ENCODE data around the gene EDA. TPM values are rescaled to one million over a fixed set of nuclear protein-coding genes. Genes with fewer than 3 reads are reported as not detected.

Gene EDA
- total and polyA plus RNA-seq, 2 donors (not counting 1 experiment from before 2014, with no cell fraction given) = 0.04 to 1.2 TPM

DNA sequence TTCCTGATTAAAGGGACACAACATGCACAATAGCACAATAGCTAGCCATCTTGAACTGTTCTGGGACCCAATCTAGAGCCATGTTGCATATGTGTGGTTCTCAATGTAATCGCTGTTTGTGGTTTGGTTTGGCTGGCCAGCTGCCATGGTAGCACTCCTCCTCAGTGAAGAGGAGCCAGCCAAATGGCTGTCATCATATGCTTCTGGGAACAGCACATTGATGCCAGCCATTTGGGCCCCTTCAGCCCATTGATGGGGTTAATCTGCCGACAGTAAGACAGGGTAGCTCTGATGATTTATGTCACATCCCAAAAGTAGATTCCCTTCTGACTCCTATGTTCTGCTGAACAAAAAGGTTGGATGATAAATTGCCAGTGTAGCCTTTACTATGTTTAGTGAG is 385.4 kb downstream of the EDA start:
- H3K36me3 ChIP-seq (replicated peaks in 1 of 2; ENCODE audit: control extremely low read depth in 1 of 2, control insufficient read depth in 1 of 2, extremely low read depth in 1 of 2, insufficient read depth in 2 of 2, low read length in 1 of 2) = no peaks in the 10 kb centered on the region
- no peaks in the 10 kb centered on the region for H4K20me1 ChIP-seq (ENCODE audit: control insufficient read depth, insufficient read depth, low read length, poor library complexity, severe bottlenecking)
- no peak overlapping the region for H3K27ac ChIP-seq (ENCODE audit: low read length in 2 of 2)
- DNase-seq = no peak
- ATAC-seq (ENCODE audit: low read depth) = no peak
- H2AFZ ChIP-seq (ENCODE audit: insufficient read depth, low read depth, low read length, poor library complexity, severe bottlenecking) = no peak overlapping the region
- no peak overlapping the region for H3K27ac Mint-ChIP-seq
- H3K9ac ChIP-seq (ENCODE audit: low read length) = no peak overlapping the region
- no peak overlapping the region for H3K4me3 ChIP-seq (ENCODE audit: control extremely low read depth in 1 of 5, extremely low read depth in 1 of 5, insufficient read depth in 1 of 5, low read depth in 2 of 5, low read length in 4 of 5)
- no peaks in the 10 kb centered on the region for H3K9me3 ChIP-seq (ENCODE audit: control extremely low read depth in 1 of 3, control insufficient read depth in 2 of 3, insufficient read depth in 1 of 3, low read length in 2 of 3)
- intact Hi-C loops (cut with micrococcal nuclease) = no loop called here
- no peak overlapping the region for H3K4me3 Mint-ChIP-seq
- WGBS (ENCODE audit: insufficient coverage) = no CpG with 5 or more reads among the region's 2 CpGs
- CTCF ChIA-PET = no interaction called here
- H3K4me1 Mint-ChIP-seq = no peaks in the 10 kb centered on the region
- no peaks in the 10 kb centered on the region for H3K4me1 ChIP-seq (ENCODE audit: control insufficient read depth in 2 of 2, insufficient read depth in 2 of 2, low read length in 2 of 2)
- POLR2A ChIA-PET = no interaction called here
- TF ChIP-seq EZH2 (IDR thresholded peaks at IDR 0.05; ENCODE audit: borderline replicate concordance, insufficient read depth, low read depth, low read length, poor library complexity, severe bottlenecking) = no peak
- TF ChIP-seq, protein P1, sequence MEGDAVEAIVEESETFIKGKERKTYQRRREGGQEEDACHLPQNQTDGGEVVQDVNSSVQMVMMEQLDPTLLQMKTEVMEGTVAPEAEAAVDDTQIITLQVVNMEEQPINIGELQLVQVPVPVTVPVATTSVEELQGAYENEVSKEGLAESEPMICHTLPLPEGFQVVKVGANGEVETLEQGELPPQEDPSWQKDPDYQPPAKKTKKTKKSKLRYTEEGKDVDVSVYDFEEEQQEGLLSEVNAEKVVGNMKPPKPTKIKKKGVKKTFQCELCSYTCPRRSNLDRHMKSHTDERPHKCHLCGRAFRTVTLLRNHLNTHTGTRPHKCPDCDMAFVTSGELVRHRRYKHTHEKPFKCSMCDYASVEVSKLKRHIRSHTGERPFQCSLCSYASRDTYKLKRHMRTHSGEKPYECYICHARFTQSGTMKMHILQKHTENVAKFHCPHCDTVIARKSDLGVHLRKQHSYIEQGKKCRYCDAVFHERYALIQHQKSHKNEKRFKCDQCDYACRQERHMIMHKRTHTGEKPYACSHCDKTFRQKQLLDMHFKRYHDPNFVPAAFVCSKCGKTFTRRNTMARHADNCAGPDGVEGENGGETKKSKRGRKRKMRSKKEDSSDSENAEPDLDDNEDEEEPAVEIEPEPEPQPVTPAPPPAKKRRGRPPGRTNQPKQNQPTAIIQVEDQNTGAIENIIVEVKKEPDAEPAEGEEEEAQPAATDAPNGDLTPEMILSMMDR (IDR thresholded peaks at IDR 0.05) = no peak
- no peaks in the 10 kb centered on the region for H3K9me3 Mint-ChIP-seq (ENCODE audit: insufficient read depth)
- H3K4me2 ChIP-seq (replicated peaks; ENCODE audit: low read depth, low read length, poor library complexity, severe bottlenecking) = no peak overlapping the region
- H3K27me3 ChIP-seq (replicated peaks in 1 of 4; ENCODE audit: control extremely low read depth in 1 of 4, control insufficient read depth in 3 of 4, insufficient read depth in 4 of 4, low read length in 3 of 4) = no peaks in the 10 kb centered on the region
- no peaks in the 10 kb centered on the region for H3K27me3 Mint-ChIP-seq
- no peaks in the 10 kb centered on the region for H3K79me2 ChIP-seq (ENCODE audit: control insufficient read depth, insufficient read depth, low read length)

DNA sequence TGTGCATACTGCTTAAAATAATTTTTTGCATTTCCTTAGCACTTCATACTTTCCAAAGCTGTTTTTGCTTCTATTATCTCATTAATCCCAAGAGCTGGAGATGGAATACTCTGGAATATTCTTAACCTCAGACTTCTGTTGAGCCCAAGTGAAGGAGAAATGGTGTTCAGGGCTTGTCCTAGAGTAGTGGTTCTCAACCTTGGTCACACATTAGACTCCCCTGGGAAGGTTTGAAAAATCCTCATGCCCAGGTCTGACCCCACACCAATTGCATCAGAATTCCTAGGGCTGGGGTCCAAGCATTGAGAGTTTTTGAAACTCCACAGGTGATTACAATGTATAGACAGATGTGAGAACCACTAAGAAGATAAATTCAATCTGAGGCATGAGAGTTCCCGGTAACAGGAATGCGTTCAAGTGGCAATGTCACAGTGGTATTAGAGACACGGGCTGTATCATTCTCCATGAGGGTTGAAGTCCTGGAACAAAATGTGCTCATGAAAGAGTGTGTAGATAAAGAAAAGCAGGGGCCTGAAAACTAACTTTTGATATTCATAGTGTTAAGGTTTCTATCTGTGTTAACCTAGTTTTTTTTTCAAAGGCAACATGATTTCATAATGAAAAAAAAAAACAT is 385.9 kb downstream of the EDA start:
- H3K27ac ChIP-seq (ENCODE audit: low read length in 2 of 2) = no peak overlapping the region
- ChIA-PET POLR2A (no interaction called here), CTCF (no interaction called here)
- no peak overlapping the region for H2AFZ ChIP-seq (ENCODE audit: insufficient read depth, low read depth, low read length, poor library complexity, severe bottlenecking)
- Mint-ChIP-seq H3K9me3 (ENCODE audit: insufficient read depth) (no peaks in the 10 kb centered on the region), H3K27ac (no peak overlapping the region), H3K4me3 (no peak overlapping the region), H3K27me3 (no peaks in the 10 kb centered on the region), H3K4me1 (no peaks in the 10 kb centered on the region)
- ATAC-seq (ENCODE audit: low read depth) (no peak), DNase-seq (no peak)
- H3K4me1 ChIP-seq (ENCODE audit: control insufficient read depth in 2 of 2, insufficient read depth in 2 of 2, low read length in 2 of 2) = no peaks in the 10 kb centered on the region
- no peak overlapping the region for H3K4me3 ChIP-seq (ENCODE audit: control extremely low read depth in 1 of 5, extremely low read depth in 1 of 5, insufficient read depth in 1 of 5, low read depth in 2 of 5, low read length in 4 of 5)
- no peaks in the 10 kb centered on the region for H3K9me3 ChIP-seq (ENCODE audit: control extremely low read depth in 1 of 3, control insufficient read depth in 2 of 3, insufficient read depth in 1 of 3, low read length in 2 of 3)
- intact Hi-C loops (cut with micrococcal nuclease) = no loop called here
- no peaks in the 10 kb centered on the region for H3K27me3 ChIP-seq (replicated peaks in 1 of 4; ENCODE audit: control extremely low read depth in 1 of 4, control insufficient read depth in 3 of 4, insufficient read depth in 4 of 4, low read length in 3 of 4)
- no peaks in the 10 kb centered on the region for H3K36me3 ChIP-seq (replicated peaks in 1 of 2; ENCODE audit: control extremely low read depth in 1 of 2, control insufficient read depth in 1 of 2, extremely low read depth in 1 of 2, insufficient read depth in 2 of 2, low read length in 1 of 2)
- no peaks in the 10 kb centered on the region for H4K20me1 ChIP-seq (ENCODE audit: control insufficient read depth, insufficient read depth, low read length, poor library complexity, severe bottlenecking)
- WGBS (ENCODE audit: insufficient coverage) = 100% methylated on average over 1 of the region's 3 CpGs
- TF ChIP-seq, protein P1 (IDR thresholded peaks at IDR 0.05) = no peak
- no peak for TF ChIP-seq EZH2 (IDR thresholded peaks at IDR 0.05; ENCODE audit: borderline replicate concordance, insufficient read depth, low read depth, low read length, poor library complexity, severe bottlenecking)
- H3K9ac ChIP-seq (ENCODE audit: low read length) = no peak overlapping the region
- H3K4me2 ChIP-seq (replicated peaks; ENCODE audit: low read depth, low read length, poor library complexity, severe bottlenecking) = no peak overlapping the region
- H3K79me2 ChIP-seq (ENCODE audit: control insufficient read depth, insufficient read depth, low read length) = no peaks in the 10 kb centered on the region
